Measurements from ENCODE around the gene MGRN1. TPM values are rescaled to one million over a fixed set of nuclear protein-coding genes. Genes with fewer than 3 reads are reported as not detected.
"Not testable (repeated sequence)": the region's sequence is repeated elsewhere in the genome, so short reads cannot be mapped to it uniquely, and the experiment has no call there.

The MGRN1 gene
- total RNA-seq, 1 experiment from 2014 or later, result 24.0 TPM

GRCh38 chr16:4728676-4729075 lies 104.0 kb downstream of the MGRN1 start:
- no peak for DNase-seq (ENCODE audit: low read depth)

- no peak for DNase-seq (ENCODE audit: low read depth)
Measured at GRCh38 chr16:4729876-4730275, 105.2 kb downstream of the MGRN1 start.

GRCh38 chr16:4733211-4733742 lies 108.7 kb downstream of the MGRN1 start:
- no peak for DNase-seq (ENCODE audit: low read depth)

DNA sequence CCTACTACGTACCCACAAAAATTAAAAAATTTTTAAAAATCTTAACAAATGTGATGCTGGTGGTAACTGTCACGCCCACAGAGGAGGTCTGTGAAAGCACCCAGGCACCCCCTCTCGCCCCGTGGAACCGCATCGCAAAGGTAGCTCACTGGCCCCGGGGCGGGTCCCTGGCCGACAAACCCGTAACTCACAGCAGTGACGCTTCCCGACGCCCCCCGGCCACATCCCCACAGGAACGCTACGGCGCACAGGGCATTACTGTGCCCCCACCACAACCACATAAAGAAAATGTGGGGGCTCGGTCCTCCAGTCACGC lies 109.1 kb downstream of the MGRN1 start:
- no peak for DNase-seq (ENCODE audit: low read depth)

GRCh38 chr16:4734063-4734729 lies 109.6 kb downstream of the MGRN1 start, which contains the start of the genes ANKS3 and DNAAF8:
Gene ANKS3, minus strand, starts transcription at chr16:4734271. Its CDS starts 4,122 bp downstream, at chr16:4730149.
Gene DNAAF8, plus strand, starts transcription at chr16:4734537. Its CDS starts 1,978 bp downstream, at chr16:4736515.
- peak; percentile 96 for DNase-seq (ENCODE audit: low read depth)

GRCh38 chr16:4734730-4735535 lies 110.3 kb downstream of the MGRN1 start:
- peak; percentile 66 for DNase-seq (ENCODE audit: low read depth)

- no peak for DNase-seq (ENCODE audit: low read depth)
Measured at GRCh38 chr16:4736546-4736945, 111.9 kb downstream of the MGRN1 start.

GRCh38 chr16:4737545-4737944 lies 112.9 kb downstream of the MGRN1 start:
- DNase-seq (ENCODE audit: low read depth), result no peak

DNA sequence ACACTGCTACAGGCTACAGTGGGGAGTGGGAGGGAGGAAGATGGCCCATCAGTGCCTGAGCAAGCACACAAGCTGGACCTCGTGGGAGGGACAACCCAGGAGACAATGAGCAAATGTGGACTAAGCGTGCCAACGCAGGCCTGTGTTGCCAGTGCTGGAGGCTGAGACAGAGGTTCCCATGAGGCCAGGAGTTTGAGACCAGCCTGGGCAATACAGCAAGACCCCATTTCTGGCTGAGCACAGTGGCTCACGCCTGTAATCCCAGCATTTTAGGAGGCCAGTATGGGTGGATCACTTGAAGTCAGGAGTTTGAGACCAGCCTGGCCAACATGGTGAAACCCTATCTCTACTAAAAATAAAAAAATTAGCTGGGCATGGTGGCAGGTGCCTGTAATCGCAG lies 113.7 kb downstream of the MGRN1 start:
- DNase-seq (ENCODE audit: low read depth), result not testable (repeated sequence)

Small RNA genes within 50 kb of the gene (small RNA-seq; reads per million reads assigned to genes)
- gene MIR6769A, result not detected
- gene RN7SL850P, result not detected

Other genes starting within 250 kb of the MGRN1 start
- 19.2 and 24.9 TPM in 2 replicates for gene CORO7, start 208.2 kb upstream of the MGRN1 start, total RNA-seq (2014; rRNA removed; shearing (Covaris generic))
- gene DNAJA3, start 199.0 kb upstream of the MGRN1 start, total RNA-seq (2014; rRNA removed; shearing (Covaris generic)), result 99.6 and 113 TPM in 2 replicates
- gene NMRAL1, start 150.2 kb upstream of the MGRN1 start, total RNA-seq (2014; rRNA removed; shearing (Covaris generic)), result 33.8 and 37.6 TPM in 2 replicates
- gene HMOX2, start 148.4 kb upstream of the MGRN1 start, total RNA-seq (2014; rRNA removed; shearing (Covaris generic)), result 84.1 and 92.2 TPM in 2 replicates
- gene CDIP1, start 86.1 kb upstream of the MGRN1 start, total RNA-seq (2014; rRNA removed; shearing (Covaris generic)), result 14.1 and 21.8 TPM in 2 replicates
- gene C16orf96, start 68.5 kb upstream of the MGRN1 start, total RNA-seq (2014; rRNA removed; shearing (Covaris generic)), result not detected in 2 replicates
- 30.4 and 44.2 TPM in 2 replicates for gene UBALD1, start 9.9 kb upstream of the MGRN1 start, total RNA-seq (2014; rRNA removed; shearing (Covaris generic))
- 23.5 and 27.3 TPM in 2 replicates for gene NUDT16L1, start 68.7 kb downstream of the MGRN1 start, total RNA-seq (2014; rRNA removed; shearing (Covaris generic))
- 19.7 and 24.8 TPM in 2 replicates for gene ANKS3, start 109.4 kb downstream of the MGRN1 start, total RNA-seq (2014; rRNA removed; shearing (Covaris generic))
- gene DNAAF8, start 109.7 kb downstream of the MGRN1 start, total RNA-seq (2014; rRNA removed; shearing (Covaris generic)), result 2.5 TPM in 1 of 2 replicates, not detected in the other
- gene ZNF500, start 142.3 kb downstream of the MGRN1 start, total RNA-seq (2014; rRNA removed; shearing (Covaris generic)), result 8.5 and 10.6 TPM in 2 replicates
- gene SEPTIN12, start 163.5 kb downstream of the MGRN1 start, total RNA-seq (2014; rRNA removed; shearing (Covaris generic)), result not detected in 2 replicates
- gene SMIM22, start 170.5 kb downstream of the MGRN1 start, total RNA-seq (2014; rRNA removed; shearing (Covaris generic)), result not detected in 2 replicates
- gene ROGDI, start 177.8 kb downstream of the MGRN1 start, total RNA-seq (2014; rRNA removed; shearing (Covaris generic)), result 5.7 and 7.6 TPM in 2 replicates
- 42.4 and 45.8 TPM in 2 replicates for gene GLYR1, start 222.5 kb downstream of the MGRN1 start, total RNA-seq (2014; rRNA removed; shearing (Covaris generic))
- gene UBN1, start 222.7 kb downstream of the MGRN1 start, total RNA-seq (2014; rRNA removed; shearing (Covaris generic)), result 28.4 and 36.2 TPM in 2 replicates